DMS 273 (cell line): Measurements from ENCODE around the gene IL10RA.
A peak's percentile ranks its signal among the peaks of the same experiment; 100 is the strongest.

Source experiments
- DNase-seq: peaks from one replicate; lab custom pipeline; 2025; ENCODE audit not compliant: unreplicated experiment; lab: John Stamatoyannopoulos, UW

Gene IL10RA

DNA sequence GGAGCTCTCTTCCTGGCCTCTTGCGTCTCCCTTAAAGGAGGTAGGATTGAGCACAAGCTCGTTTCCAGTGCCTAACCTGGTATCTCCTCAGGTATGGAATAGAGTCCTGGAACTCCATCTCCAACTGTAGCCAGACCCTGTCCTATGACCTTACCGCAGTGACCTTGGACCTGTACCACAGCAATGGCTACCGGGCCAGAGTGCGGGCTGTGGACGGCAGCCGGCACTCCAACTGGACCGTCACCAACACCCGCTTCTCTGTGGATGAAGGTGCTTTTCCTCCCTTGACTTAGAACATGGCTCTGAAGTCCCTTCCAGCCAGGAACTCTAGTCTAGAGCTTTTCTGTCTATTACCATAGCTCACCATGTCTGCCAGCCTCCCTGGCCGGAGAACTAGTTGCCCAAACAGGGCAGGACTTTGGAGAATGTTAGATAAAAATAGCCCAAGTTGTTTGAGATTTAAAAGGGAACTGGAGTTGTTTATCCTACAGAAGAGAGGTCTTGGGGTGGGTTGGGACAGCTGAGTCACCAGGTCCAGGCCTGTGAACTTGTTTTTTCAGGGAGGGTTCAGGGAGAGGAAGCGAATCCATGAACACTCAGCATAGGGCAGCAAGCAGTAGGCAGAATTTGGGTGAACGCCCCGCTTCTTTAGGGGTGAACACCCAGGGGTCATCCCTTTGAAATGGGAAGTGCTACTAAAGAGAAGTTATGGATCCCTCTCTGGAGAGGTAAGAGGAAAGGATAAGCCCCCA, 3.3 kb downstream of the IL10RA start:
- no peak for DNase-seq

GRCh38 chr11:117992136-117992535, 5.9 kb downstream of the IL10RA start:
- DNase-seq: peak; percentile 2

DNA sequence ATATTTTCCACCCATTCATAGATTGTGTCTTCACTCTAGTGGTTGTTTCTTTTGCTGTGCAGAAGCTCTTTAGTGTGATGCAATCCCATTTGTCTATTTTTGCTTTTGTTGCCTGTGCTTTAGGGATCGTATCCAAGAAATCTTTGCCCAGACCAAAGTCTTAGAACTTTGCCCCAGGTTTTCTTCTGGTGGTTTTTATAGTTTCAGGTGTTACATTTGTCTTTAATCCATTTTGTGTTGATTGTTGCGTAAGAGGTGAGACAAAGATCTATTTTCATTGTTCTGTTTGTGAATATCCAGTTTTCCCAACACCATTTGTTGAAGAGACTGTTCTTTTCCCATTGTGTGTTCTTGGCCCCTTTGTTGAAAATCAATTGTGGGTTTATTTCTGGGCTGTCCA, 6.4 kb downstream of the IL10RA start:
- DNase-seq: no peak

- no peak for DNase-seq
These were observed 8.0 kb downstream of the IL10RA start for GRCh38 chr11:117993988-117994745.

GRCh38 chr11:117995472-117995871, 9.3 kb downstream of the IL10RA start:
- DNase-seq: no peak

GRCh38 chr11:117996058-117996457, 9.9 kb downstream of the IL10RA start:
- no peak for DNase-seq

- DNase-seq: no peak
These were observed 11.2 kb downstream of the IL10RA start for GRCh38 chr11:117997406-117997805.

GRCh38 chr11:117997823-117998579, 11.8 kb downstream of the IL10RA start:
- no peak for DNase-seq

DNA sequence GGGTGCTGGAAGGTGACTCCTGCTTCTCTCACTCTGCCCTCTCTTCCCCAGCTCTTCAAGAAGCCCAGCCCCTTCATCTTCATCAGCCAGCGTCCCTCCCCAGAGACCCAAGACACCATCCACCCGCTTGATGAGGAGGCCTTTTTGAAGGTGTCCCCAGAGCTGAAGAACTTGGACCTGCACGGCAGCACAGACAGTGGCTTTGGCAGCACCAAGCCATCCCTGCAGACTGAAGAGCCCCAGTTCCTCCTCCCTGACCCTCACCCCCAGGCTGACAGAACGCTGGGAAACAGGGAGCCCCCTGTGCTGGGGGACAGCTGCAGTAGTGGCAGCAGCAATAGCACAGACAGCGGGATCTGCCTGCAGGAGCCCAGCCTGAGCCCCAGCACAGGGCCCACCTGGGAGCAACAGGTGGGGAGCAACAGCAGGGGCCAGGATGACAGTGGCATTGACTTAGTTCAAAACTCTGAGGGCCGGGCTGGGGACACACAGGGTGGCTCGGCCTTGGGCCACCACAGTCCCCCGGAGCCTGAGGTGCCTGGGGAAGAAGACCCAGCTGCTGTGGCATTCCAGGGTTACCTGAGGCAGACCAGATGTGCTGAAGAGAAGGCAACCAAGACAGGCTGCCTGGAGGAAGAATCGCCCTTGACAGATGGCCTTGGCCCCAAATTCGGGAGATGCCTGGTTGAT, 12.6 kb downstream of the IL10RA start:
- DNase-seq: no peak

- DNase-seq: no peak
These were observed 13.3 kb downstream of the IL10RA start for GRCh38 chr11:117999354-117999993.

DNA sequence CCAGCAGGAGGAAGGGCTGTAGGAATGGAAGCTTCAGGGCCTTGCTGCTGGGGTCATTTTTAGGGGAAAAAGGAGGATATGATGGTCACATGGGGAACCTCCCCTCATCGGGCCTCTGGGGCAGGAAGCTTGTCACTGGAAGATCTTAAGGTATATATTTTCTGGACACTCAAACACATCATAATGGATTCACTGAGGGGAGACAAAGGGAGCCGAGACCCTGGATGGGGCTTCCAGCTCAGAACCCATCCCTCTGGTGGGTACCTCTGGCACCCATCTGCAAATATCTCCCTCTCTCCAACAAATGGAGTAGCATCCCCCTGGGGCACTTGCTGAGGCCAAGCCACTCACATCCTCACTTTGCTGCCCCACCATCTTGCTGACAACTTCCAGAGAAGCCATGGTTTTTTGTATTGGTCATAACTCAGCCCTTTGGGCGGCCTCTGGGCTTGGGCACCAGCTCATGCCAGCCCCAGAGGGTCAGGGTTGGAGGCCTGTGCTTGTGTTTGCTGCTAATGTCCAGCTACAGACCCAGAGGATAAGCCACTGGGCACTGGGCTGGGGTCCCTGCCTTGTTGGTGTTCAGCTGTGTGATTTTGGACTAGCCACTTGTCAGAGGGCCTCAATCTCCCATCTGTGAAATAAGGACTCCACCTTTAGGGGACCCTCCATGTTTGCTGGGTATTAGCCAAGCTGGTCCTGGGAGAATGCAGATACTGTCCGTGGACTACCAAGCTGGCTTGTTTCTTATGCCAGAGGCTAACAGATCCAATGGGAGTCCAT, 14.1 kb downstream of the IL10RA start:
- DNase-seq: no peak

DNA sequence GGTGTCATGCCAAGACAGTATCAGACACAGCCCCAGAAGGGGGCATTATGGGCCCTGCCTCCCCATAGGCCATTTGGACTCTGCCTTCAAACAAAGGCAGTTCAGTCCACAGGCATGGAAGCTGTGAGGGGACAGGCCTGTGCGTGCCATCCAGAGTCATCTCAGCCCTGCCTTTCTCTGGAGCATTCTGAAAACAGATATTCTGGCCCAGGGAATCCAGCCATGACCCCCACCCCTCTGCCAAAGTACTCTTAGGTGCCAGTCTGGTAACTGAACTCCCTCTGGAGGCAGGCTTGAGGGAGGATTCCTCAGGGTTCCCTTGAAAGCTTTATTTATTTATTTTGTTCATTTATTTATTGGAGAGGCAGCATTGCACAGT, 14.6 kb downstream of the IL10RA start:
- no peak for DNase-seq

DNA sequence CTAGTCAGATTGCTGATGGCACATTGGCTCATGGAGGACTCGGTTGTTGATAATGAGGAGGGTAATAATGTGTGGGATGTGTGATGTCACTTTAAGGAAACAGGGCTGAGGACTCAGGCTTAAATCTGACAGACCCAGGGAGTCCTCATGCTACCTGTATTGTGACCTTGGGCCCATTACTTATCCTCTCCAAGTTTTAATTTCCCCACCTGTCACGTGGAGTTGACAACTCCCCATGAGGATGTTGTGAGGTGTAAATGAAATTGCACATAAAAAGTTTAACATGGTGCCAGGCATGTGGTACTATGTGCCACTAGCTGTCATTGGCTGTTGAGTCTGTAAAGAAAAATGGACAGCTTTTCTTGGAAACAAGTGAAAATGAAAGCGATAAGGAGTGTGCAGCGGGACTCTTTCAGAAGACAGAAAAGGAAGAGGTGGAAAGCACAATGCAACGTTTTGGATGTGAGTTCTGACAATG, 15.3 kb downstream of the IL10RA start:
- DNase-seq: no peak

DNA sequence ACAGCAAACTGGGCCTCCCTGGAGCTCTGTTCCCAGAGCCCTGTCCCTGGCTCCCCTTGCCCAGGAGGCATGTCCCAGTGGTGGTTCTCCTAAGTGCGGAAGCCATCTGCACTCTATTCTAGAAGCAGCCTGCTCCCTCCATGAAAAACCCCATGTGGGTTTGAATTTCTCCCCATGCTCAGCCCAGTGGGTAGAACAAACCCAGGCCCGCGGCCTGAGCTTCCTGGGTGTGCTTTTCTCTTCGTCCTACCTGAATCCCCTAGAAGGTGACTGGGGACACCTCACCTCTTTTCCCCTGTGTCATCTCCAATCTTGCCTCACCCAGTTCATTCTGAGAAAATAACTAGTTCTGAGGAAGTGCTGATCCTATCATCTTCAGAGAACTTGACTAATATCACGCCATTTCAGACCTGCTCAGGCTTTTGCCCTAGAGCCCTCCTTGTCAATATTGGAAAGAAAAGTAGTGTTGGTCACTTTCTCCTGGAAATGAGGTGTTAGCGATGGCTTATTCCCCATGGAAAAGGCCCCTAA, 15.9 kb downstream of the IL10RA start:
- no peak for DNase-seq

- no peak for DNase-seq
These were observed 16.6 kb downstream of the IL10RA start for GRCh38 chr11:118002541-118003423.

DNA sequence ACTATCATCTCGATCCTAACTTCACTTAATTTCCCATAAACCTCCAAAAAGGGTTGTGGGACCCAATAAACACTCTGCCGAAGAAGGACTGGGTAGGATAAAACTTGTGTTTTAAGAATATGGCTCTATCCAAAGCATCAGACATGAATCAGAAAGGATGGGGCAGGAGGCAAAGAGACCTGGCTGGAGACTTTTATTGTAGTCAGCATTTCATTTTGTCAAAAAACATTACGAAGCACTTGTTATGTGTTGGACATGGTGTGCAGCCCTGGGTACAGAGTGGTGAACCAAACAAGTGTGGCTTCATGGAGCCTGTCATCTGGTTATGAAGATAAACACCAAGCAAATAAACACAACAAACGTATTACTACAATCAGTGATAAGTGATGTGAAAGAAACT, 17.3 kb downstream of the IL10RA start:
- no peak for DNase-seq

DNA sequence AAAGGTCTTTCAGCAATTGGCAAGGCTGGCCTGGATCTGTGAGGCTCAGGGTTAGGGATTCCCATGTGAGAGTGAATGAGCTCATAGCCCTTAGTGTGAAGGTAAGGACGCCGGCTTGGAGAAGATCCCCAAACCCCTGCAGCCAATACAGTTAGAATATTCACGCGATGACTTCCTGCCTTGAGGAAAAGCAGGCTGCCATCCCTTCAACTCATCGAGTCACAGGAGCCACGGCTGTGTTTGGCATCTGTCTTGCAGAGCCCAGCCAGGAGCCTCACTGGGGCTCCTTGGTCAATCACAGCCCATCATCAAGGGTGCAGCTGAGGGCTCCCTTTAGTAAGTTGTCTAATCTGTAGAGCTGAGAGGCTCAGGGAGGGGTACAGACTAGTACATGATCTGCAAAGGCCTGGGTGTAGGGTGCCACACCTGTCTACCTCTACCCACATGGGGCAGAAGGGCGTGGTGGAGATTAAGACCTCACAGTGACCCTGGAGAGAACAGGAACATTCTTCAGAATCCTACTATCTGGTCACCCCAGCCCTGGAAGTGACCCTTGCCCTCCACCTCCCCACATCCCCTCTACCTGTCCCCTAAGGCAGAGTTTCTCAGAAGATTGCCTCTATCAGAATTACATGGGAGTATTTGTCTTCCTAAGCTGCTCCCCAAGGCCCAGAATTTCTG, 18.5 kb downstream of the IL10RA start:
- no peak for DNase-seq
